Astrocyte (in vitro differentiated cells and primary cell): ENCODE measurements around the gene ELANE. TPM values are rescaled to one million over a fixed set of nuclear protein-coding genes. Genes with fewer than 3 reads are reported as not detected.

Experiments used
- DNase-seq: peaks from one replicate; pipeline ENCODE4 v3.0.0-alpha.2; 2010; ENCODE audit warnings: low read depth
- FAIRE-seq: peaks from 2 replicates; lab custom pipeline; 2011; peaks lifted over from hg19 to GRCh38; lab: Jason Lieb, UNC
- H2AFZ ChIP-seq: 2 replicates; pipeline ENCODE4 v1.6.0; 2012; ENCODE audit warnings: low read depth, low read length, inconsistent platforms
- H3K27ac ChIP-seq: 2 replicates; pipeline ENCODE4 v1.5.1; 2011; ENCODE audit warnings: low read depth, low read length, inconsistent platforms
- H3K27me3 ChIP-seq: 2 replicates; pipeline ENCODE4 v1.6.0; 2011; ENCODE audit warnings: low read length, inconsistent platforms; ENCODE audit not compliant: insufficient read depth
- H3K36me3 ChIP-seq: 2 replicates; pipeline ENCODE4 v1.5.1; 2011; ENCODE audit warnings: low read length, inconsistent platforms; ENCODE audit not compliant: insufficient read depth
- H3K4me1 ChIP-seq: 2 replicates; pipeline ENCODE4 v1.5.1; 2011; ENCODE audit warnings: low read length, inconsistent platforms; ENCODE audit not compliant: insufficient read depth
- H3K4me2 ChIP-seq: 2 replicates; pipeline ENCODE4 v1.6.0; 2012; ENCODE audit warnings: low read length, inconsistent platforms
- H3K4me3 ChIP-seq: 2 replicates; pipeline ENCODE4 v1.5.1; 2011; ENCODE audit warnings: low read depth, mild to moderate bottlenecking, low read length, inconsistent platforms; ENCODE audit not compliant: insufficient read depth
- H3K79me2 ChIP-seq: 2 replicates; pipeline ENCODE4 v1.6.0; 2012; ENCODE audit warnings: mild to moderate bottlenecking, low read length, inconsistent platforms; ENCODE audit not compliant: insufficient read depth
- H3K9ac ChIP-seq: 2 replicates; pipeline ENCODE4 v1.6.0; 2012; ENCODE audit warnings: mild to moderate bottlenecking, low read length, inconsistent platforms
- H3K9me3 ChIP-seq: 2 replicates; pipeline ENCODE4 v1.5.1; 2012; ENCODE audit warnings: low read depth, mild to moderate bottlenecking, low read length, inconsistent platforms; ENCODE audit not compliant: insufficient read depth
- H4K20me1 ChIP-seq: 2 replicates; pipeline ENCODE4 v1.6.0; 2012; ENCODE audit warnings: low read length, inconsistent platforms; ENCODE audit not compliant: insufficient read depth
- H3K27ac Mint-ChIP-seq: one replicate; pipeline ENCODE4 v1.8.0; 2021; ENCODE audit warnings: mild to moderate bottlenecking, mixed read lengths; ENCODE audit not compliant: unreplicated experiment
- H3K27me3 Mint-ChIP-seq: one replicate; pipeline ENCODE4 v1.8.0; 2021; ENCODE audit warnings: low read depth, mixed read lengths; ENCODE audit not compliant: unreplicated experiment
- H3K36me3 Mint-ChIP-seq: one replicate; pipeline ENCODE4 v1.8.0; 2021; ENCODE audit warnings: low read depth, mixed read lengths; ENCODE audit not compliant: unreplicated experiment
- H3K4me1 Mint-ChIP-seq: one replicate; pipeline ENCODE4 v1.8.0; 2021; ENCODE audit warnings: low read depth, mixed read lengths; ENCODE audit not compliant: unreplicated experiment
- H3K4me3 Mint-ChIP-seq: one replicate; pipeline ENCODE4 v1.8.0; 2021; ENCODE audit warnings: mild to moderate bottlenecking, moderate library complexity, mixed read lengths; ENCODE audit not compliant: unreplicated experiment
- H3K9me3 Mint-ChIP-seq: one replicate; pipeline ENCODE4 v1.8.0; 2021; ENCODE audit warnings: mild to moderate bottlenecking, mixed read lengths; ENCODE audit not compliant: unreplicated experiment
- EZH2 ChIP-seq: IDR thresholded peaks from 2 replicates; pipeline ENCODE4 v1.6.1; 2012; ENCODE audit warnings: mild to moderate bottlenecking, low read length, inconsistent platforms; ENCODE audit not compliant: insufficient read depth
- total RNA-seq: library from RNA; stranded (reverse); gene quantifications from 2 replicates; pipeline ENCODE4 v1.2.1, GENCODE V29; 2021
- TF ChIP-seq, protein P1 (sequence below): IDR thresholded peaks from 2 replicates; pipeline ENCODE4 v1.5.1; 2011; ENCODE audit warnings: low read depth, mild to moderate bottlenecking, inconsistent platforms, low read length, moderate library complexity; ENCODE audit not compliant: insufficient read depth

ELANE gene
- total RNA-seq, 1 donor from 2014 or later: not detected

- Histone ChIP-seq H3K4me1 (peaks cover 5% of the 10 kb centered on the region), H3K4me3 (no peak overlapping the region), H2AFZ (no peak overlapping the region), H3K9me3 (no peaks in the 10 kb centered on the region), H3K79me2 (peaks cover 18% of the 10 kb centered on the region), H3K4me2 (no peak overlapping the region), H3K27ac (no peak overlapping the region), H3K9ac (no peak overlapping the region), H4K20me1 (peaks cover 56% of the 10 kb centered on the region), H3K27me3 (no peaks in the 10 kb centered on the region), H3K36me3 (peaks cover 3% of the 10 kb centered on the region)
- Mint-ChIP-seq H3K27ac (no peak overlapping the region), H3K4me1 (no peaks in the 10 kb centered on the region), H3K27me3 (no peaks in the 10 kb centered on the region), H3K36me3 (peaks cover 6% of the 10 kb centered on the region), H3K4me3 (no peak overlapping the region), H3K9me3 (no peaks in the 10 kb centered on the region)
- FAIRE-seq (no peak), DNase-seq (no peak)
- TF ChIP-seq, protein P1, sequence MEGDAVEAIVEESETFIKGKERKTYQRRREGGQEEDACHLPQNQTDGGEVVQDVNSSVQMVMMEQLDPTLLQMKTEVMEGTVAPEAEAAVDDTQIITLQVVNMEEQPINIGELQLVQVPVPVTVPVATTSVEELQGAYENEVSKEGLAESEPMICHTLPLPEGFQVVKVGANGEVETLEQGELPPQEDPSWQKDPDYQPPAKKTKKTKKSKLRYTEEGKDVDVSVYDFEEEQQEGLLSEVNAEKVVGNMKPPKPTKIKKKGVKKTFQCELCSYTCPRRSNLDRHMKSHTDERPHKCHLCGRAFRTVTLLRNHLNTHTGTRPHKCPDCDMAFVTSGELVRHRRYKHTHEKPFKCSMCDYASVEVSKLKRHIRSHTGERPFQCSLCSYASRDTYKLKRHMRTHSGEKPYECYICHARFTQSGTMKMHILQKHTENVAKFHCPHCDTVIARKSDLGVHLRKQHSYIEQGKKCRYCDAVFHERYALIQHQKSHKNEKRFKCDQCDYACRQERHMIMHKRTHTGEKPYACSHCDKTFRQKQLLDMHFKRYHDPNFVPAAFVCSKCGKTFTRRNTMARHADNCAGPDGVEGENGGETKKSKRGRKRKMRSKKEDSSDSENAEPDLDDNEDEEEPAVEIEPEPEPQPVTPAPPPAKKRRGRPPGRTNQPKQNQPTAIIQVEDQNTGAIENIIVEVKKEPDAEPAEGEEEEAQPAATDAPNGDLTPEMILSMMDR: no peak
- no peak for TF ChIP-seq EZH2
These were observed 47.9 kb downstream of the ELANE start for GRCh38 chr19:900043-900301.

DNA sequence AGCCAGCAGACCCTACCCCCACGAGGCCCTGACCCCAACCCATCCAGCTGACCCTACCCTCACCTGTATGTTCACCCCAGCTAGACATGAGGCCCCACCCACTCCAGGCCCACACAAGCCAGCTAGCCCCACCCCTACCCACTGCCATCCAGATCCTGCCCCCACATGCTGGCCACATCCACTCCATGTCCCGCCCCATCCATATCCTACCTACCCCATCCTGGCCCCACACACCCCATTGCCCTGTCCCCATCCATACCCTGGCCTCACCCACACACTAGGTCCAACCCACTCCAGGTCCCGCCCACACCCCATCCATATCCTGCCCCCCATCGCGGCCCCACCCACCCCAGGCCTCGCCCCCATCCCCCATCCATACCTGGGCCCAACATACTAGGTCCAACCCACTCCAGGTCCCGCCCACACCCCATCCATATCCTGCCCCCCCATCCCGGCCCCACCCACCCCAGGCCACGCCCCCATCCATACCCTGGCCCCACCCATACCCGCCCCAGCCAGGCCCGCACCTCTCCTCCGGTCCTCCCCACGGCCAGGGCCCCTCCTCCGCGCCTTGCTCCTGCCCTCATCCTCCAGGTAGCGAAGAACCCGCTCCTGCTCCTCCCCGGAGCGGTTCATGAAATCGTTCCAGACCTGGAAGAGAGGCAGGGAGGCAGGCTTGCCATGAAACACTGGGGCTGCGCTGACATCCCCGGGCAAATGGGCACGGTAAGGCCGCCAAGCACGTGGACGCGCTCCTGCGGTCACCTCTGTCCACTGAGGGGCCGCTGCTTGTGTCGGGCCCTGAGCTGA is 48.4 kb downstream of the ELANE start:
- no peak overlapping the region for H3K4me3 ChIP-seq
- H4K20me1 ChIP-seq: peaks cover 57% of the 10 kb centered on the region
- H3K9me3 ChIP-seq: no peaks in the 10 kb centered on the region
- FAIRE-seq (no peak), DNase-seq (no peak)
- Mint-ChIP-seq H3K36me3 (peaks cover 4% of the 10 kb centered on the region), H3K27me3 (no peaks in the 10 kb centered on the region), H3K4me3 (no peak overlapping the region), H3K9me3 (no peaks in the 10 kb centered on the region), H3K4me1 (no peaks in the 10 kb centered on the region), H3K27ac (no peak overlapping the region)
- H3K36me3 ChIP-seq: peaks cover 3% of the 10 kb centered on the region
- peaks cover 19% of the 10 kb centered on the region for H3K79me2 ChIP-seq
- no peak overlapping the region for H3K9ac ChIP-seq
- no peak for TF ChIP-seq EZH2
- TF ChIP-seq, protein P1: no peak
- no peaks in the 10 kb centered on the region for H3K27me3 ChIP-seq
- H3K4me2 ChIP-seq: no peak overlapping the region
- H2AFZ ChIP-seq: no peak overlapping the region
- peaks cover 5% of the 10 kb centered on the region for H3K4me1 ChIP-seq
- no peak overlapping the region for H3K27ac ChIP-seq
